Thyroid gland (tissue), 4 donors: ENCODE measurements around the gene CSTPP1. TPM values are rescaled to one million over a fixed set of nuclear protein-coding genes. Genes with fewer than 3 reads are reported as not detected.
"Not testable (repeated sequence)": the region's sequence is repeated elsewhere in the genome, so short reads cannot be mapped to it uniquely, and the experiment has no call there.

Source experiments
- DNase-seq, 2 donors: peaks; one replicate each; pipeline ENCODE4 v3.0.0-alpha.2; 2019
- H3K27ac ChIP-seq, 3 donors: fragments of 200-600 bp; sonication (generic); 1 replicate in 2 of 3; 2 replicates in 1 of 3; pipeline ENCODE4 v1.5.1; 2016 to 2019; ENCODE audit warnings: mild to moderate bottlenecking in 1 of 3, moderate library complexity in 1 of 3
- H3K27me3 ChIP-seq: fragments of 200-600 bp; sonication (generic); one replicate; pipeline ENCODE4 v1.5.1; 2019
- H3K36me3 ChIP-seq, 2 donors: fragments of 200-600 bp; sonication (generic); one replicate each; pipeline ENCODE4 v1.5.1; 2016 to 2019
- H3K4me1 ChIP-seq, 2 donors: fragments of 200-600 bp; sonication (generic); one replicate each; pipeline ENCODE4 v1.5.1; 2017 to 2019
- H3K4me3 ChIP-seq, 3 donors: fragments of 200-600 bp; sonication (generic); replicated peaks in 1 of 3; 1 replicate in 2 of 3; 2 replicates in 1 of 3; pipeline ENCODE4 v1.5.1; 2016; ENCODE audit warnings: mild to moderate bottlenecking in 1 of 3
- H3K9me3 ChIP-seq: fragments of 200-600 bp; sonication (generic); one replicate; pipeline ENCODE4 v1.5.1; 2017
- CTCF ChIP-seq, 6 experiments: fragments of 200-600 bp in 3 of 6; fragments of 450-650 bp in 3 of 6; sonication (generic) in 3 of 6; IDR thresholded peaks; one replicate each; pipeline ENCODE4 v1.5.1; 2016 to 2019; ENCODE audit warnings: antibody characterized with exemption in 6 of 6, mild to moderate bottlenecking in 2 of 6, inconsistent platforms in 1 of 6, moderate library complexity in 1 of 6
- POLR2A ChIP-seq, 2 donors: fragments of 450-650 bp; IDR thresholded peaks; one replicate each; pipeline ENCODE4 v1.6.1; 2017; ENCODE audit warnings: antibody characterized with exemption in 2 of 2, mild to moderate bottlenecking in 2 of 2, moderate library complexity in 1 of 2
- WGBS, 2 donors: methylation state at CpG; one replicate each; pipeline ENCODE4 v1.1.5; 2017; 5-methylcytosine and 5-hydroxymethylcytosine counted together
- intact Hi-C: fragments of 100-400 bp; cut with DNase I; formaldehyde crosslinking; loops from one replicate; pipeline ENCODE4 v1.15.1; 2023
- total RNA-seq, 4 donors: library from RNA; depleted of rRNA; stranded (reverse); fragments of >200 nt; gene quantifications; one replicate each; pipeline ENCODE4 v1.2.3, GENCODE V29; 2016

CSTPP1 gene
- total RNA-seq, 4 donors from 2014 or later, result 29.4 to 65.8 (median 45.7) TPM

- Histone ChIP-seq H3K36me3 (no peaks in the 10 kb centered on the region), H3K9me3 (no peaks in the 10 kb centered on the region), H3K27me3 (no peaks in the 10 kb centered on the region), H3K4me3 (peak overlapping the region in 1 of 3 donors; percentile 91), H3K4me1 (peaks cover 27 to 38% of the 10 kb centered on the region in 2 donors), H3K27ac (peak overlapping the region; percentile 84 to 96 (median 94))
- 2% methylated on average over 40 to 41 of the region's 63 CpGs for WGBS, 2 donors
- intact Hi-C loops, result no loop called here
- DNase-seq, result peak; percentile 90 to 94
- peak in 1 of 2 donors; percentile 74 for TF ChIP-seq POLR2A (IDR thresholded peaks at IDR 0.05)
- TF ChIP-seq CTCF (IDR thresholded peaks at IDR 0.05), result no peak
These were observed 250.4 kb downstream of the CSTPP1 start for GRCh38 chr11:47186700-47187695.

GRCh38 chr11:47187723-47188122, 251.2 kb downstream of the CSTPP1 start:
- intact Hi-C loops, result no loop called here
- Histone ChIP-seq H3K27ac (peak overlapping the region; percentile 84 to 96 (median 94)), H3K9me3 (no peaks in the 10 kb centered on the region), H3K4me3 (no peak overlapping the region), H3K27me3 (no peaks in the 10 kb centered on the region), H3K4me1 (peaks cover 27 to 38% of the 10 kb centered on the region in 2 donors), H3K36me3 (no peaks in the 10 kb centered on the region)
- TF ChIP-seq CTCF (IDR thresholded peaks at IDR 0.05) (no peak), POLR2A (IDR thresholded peaks at IDR 0.05) (no peak)
- WGBS, 2 donors, result 31 to 55% methylated on average over 5 of the region's 5 CpGs
- no peak for DNase-seq

- H3K9me3 ChIP-seq, result no peaks in the 10 kb centered on the region
- H3K36me3 ChIP-seq, result no peaks in the 10 kb centered on the region
- intact Hi-C loops, result no loop called here
- 94% methylated on average over 1 of the region's 1 CpG for WGBS, 2 donors
- no peak for TF ChIP-seq CTCF (IDR thresholded peaks at IDR 0.05)
- TF ChIP-seq POLR2A (IDR thresholded peaks at IDR 0.05), result no peak
- H3K4me1 ChIP-seq, result peaks cover 27 to 38% of the 10 kb centered on the region in 2 donors
- no peak for DNase-seq
- H3K27me3 ChIP-seq, result no peaks in the 10 kb centered on the region
- H3K4me3 ChIP-seq, result no peak overlapping the region
- peak overlapping the region; percentile 84 to 96 (median 94) for H3K27ac ChIP-seq
These were observed 251.7 kb downstream of the CSTPP1 start for GRCh38 chr11:47188259-47188658.

- Histone ChIP-seq H3K9me3 (no peaks in the 10 kb centered on the region), H3K4me1 (peaks cover 27 to 38% of the 10 kb centered on the region in 2 donors), H3K4me3 (no peak overlapping the region), H3K36me3 (no peaks in the 10 kb centered on the region), H3K27me3 (no peaks in the 10 kb centered on the region), H3K27ac (peak overlapping the region; percentile 69 to 96 (median 94))
- 35 to 51% methylated on average over 11 of the region's 11 CpGs for WGBS, 2 donors
- DNase-seq, result peak; percentile 93 to 94
- TF ChIP-seq CTCF (IDR thresholded peaks at IDR 0.05) (no peak), POLR2A (IDR thresholded peaks at IDR 0.05) (peak in 1 of 2 donors; percentile 39)
- intact Hi-C loops, result no loop called here
These were observed 252.7 kb downstream of the CSTPP1 start for GRCh38 chr11:47189100-47189834.

- H3K27me3 ChIP-seq, DNase-seq, H3K36me3 ChIP-seq, H3K4me3 ChIP-seq, intact Hi-C loops, H3K9me3 ChIP-seq, H3K27ac ChIP-seq: not testable (repeated sequence)
- 87 to 88% methylated on average over 10 of the region's 10 CpGs for WGBS, 2 donors
- H3K4me1 ChIP-seq, result peaks cover 14 to 27% of the 10 kb centered on the region in 2 donors
These were observed 254.6 kb downstream of the CSTPP1 start for GRCh38 chr11:47191137-47191536.
